ENCODE results near the gene CYP2D6.

- TF ChIP-seq POLR2A (IDR thresholded peaks at IDR 0.05) (no peak), CTCF (IDR thresholded peaks at IDR 0.05) (no peak)
Observed at GRCh38 chr22:42162728-42163489, 32.3 kb upstream of the CYP2D6 start.

Data from uterus (tissue), 2 donors.